Epithelial cell of esophagus (primary cell): ENCODE measurements around the gene YJEFN3.

Experiments used
- DNase-seq: peaks from one replicate; pipeline ENCODE4 v3.0.0; 2010; ENCODE audit warnings: low read depth
- H3K4me3 ChIP-seq: 2 replicates; pipeline ENCODE4 v1.5.1; 2011; ENCODE audit warnings: mild to moderate bottlenecking, low read length, control low read depth
- TF ChIP-seq, protein P1 (sequence below): IDR thresholded peaks from 2 replicates; pipeline ENCODE4 v1.5.1; 2011; ENCODE audit warnings: low read depth, mild to moderate bottlenecking, low read length, control low read depth, inconsistent platforms; ENCODE audit not compliant: insufficient read depth; ENCODE audit errors: missing control alignments

YJEFN3 gene

GRCh38 chr19:19525611-19526380, 2.9 kb upstream of the YJEFN3 start:
- H3K4me3 ChIP-seq = no peak overlapping the region
- DNase-seq = no peak
- TF ChIP-seq, protein P1, sequence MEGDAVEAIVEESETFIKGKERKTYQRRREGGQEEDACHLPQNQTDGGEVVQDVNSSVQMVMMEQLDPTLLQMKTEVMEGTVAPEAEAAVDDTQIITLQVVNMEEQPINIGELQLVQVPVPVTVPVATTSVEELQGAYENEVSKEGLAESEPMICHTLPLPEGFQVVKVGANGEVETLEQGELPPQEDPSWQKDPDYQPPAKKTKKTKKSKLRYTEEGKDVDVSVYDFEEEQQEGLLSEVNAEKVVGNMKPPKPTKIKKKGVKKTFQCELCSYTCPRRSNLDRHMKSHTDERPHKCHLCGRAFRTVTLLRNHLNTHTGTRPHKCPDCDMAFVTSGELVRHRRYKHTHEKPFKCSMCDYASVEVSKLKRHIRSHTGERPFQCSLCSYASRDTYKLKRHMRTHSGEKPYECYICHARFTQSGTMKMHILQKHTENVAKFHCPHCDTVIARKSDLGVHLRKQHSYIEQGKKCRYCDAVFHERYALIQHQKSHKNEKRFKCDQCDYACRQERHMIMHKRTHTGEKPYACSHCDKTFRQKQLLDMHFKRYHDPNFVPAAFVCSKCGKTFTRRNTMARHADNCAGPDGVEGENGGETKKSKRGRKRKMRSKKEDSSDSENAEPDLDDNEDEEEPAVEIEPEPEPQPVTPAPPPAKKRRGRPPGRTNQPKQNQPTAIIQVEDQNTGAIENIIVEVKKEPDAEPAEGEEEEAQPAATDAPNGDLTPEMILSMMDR = no peak

DNA sequence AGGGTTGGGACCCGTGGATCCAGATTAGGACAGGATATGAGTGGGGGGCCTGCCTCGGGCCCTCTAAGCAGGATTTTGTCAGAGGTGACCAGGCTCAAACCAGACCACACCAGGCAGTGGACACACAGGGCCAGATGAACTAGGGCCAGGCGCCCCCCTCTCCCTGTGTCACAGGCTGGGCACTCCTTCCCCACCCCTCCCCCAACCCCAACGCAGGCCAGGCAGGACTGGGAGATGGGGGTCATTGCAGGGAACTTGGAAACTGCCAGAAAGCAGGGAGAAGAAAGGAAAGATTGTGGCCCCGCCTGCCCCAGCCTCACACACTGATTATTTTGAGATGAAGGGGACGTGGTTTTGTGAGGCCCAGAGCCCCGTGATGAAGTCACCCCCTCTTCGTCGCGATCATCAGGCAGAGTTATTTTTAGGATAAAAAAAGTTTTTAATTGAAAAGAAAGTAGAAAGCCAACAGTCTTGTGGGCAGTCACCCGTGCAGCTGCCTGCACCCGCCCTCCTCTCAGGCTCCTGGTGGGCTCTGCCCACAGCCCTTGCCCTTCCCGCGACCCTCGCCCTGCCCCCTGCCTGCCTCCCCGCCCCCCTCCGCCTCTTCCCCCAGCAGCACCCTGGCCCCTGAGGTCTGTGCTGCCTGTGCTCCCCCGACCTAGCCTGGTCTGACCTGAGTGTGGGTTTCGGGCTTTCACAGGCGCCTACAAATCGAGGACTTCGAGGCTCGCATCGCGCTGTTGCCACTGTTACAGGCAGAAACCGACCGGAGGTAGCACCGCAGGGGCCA, 1.9 kb upstream of the YJEFN3 start:
- TF ChIP-seq, protein P1 = no peak
- no peak for DNase-seq
- no peak overlapping the region for H3K4me3 ChIP-seq

DNA sequence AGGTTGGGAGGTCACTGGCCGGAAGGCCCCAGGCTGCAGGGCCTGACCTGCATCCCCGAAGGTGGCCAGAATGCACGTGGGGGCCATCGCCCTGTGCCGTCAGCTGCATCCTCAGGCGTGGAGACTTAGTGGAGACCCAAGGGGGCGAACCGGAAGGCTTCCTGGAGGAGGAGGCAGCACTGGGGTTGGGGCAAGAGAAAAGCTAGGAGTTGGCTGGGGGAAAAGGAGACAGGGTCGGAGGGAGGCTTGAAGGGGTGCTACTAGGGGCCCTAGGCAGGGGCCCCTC, 1.4 kb upstream of the YJEFN3 start:
- TF ChIP-seq, protein P1 = no peak
- no peak overlapping the region for H3K4me3 ChIP-seq
- DNase-seq = no peak

GRCh38 chr19:19527674-19528625, 761 bp upstream of the YJEFN3 start:
- H3K4me3 ChIP-seq = no peak overlapping the region
- DNase-seq = no peak
- TF ChIP-seq, protein P1 = no peak

- TF ChIP-seq, protein P1 = no peak
- H3K4me3 ChIP-seq = no peak overlapping the region
- no peak for DNase-seq
Measured at GRCh38 chr19:19529783-19530422, 1.2 kb downstream of the YJEFN3 start.

DNA sequence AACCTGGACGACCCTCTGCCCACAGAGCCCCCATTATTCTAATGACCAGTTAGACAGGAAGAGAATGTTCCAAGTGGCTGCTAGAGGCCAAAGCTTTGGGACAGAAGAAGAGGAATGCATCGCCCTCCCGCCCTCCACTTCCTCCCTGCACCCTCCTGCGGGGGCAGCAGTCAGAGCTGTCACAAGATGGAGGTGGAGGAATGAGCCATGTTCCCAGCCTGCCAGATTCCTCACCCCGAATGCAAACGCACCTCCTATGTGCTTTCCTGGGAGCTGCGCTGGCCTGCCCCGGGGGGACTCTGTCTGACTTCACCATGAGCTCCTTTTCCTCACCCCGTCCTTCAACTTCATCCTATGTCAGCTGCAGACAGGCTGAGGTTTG, 1.7 kb downstream of the YJEFN3 start:
- TF ChIP-seq, protein P1 = no peak
- DNase-seq = no peak
- H3K4me3 ChIP-seq = no peak overlapping the region
